Activated effector memory CD4-positive, alpha-beta T cell treated with anti-CD3 and anti-CD28 coated beads, Interleukin-2, amount 50 U/mL, for 16 hours (primary cell): ENCODE results near the gene MCC.
"Not testable (repeated sequence)": the region's sequence is repeated elsewhere in the genome, so short reads cannot be mapped to it uniquely, and the experiment has no call there.

Experiments used
- DNase-seq: peaks from one replicate; pipeline ENCODE4 v3.0.0-alpha.2; 2020

Gene MCC

DNA sequence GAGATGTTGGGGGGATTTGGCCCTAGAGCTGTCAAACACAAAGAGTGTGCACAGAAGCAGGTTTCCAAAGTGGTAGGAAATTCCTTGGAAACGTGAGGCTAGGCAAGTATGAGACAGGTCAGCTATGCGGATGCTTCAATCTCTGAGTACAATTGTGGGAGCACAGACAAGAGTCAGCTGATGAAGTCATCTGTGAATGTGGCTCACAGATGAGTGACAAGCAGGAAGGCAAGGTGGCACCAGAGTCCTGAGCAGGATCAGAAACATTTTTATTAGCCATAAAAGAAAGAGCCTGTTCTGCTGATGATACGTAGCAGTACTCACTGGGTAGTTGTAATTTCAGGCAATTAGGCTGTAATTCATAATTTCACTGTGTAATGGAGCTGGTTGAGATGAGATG is 394.7 kb downstream of the MCC start:
- DNase-seq = no peak

DNA sequence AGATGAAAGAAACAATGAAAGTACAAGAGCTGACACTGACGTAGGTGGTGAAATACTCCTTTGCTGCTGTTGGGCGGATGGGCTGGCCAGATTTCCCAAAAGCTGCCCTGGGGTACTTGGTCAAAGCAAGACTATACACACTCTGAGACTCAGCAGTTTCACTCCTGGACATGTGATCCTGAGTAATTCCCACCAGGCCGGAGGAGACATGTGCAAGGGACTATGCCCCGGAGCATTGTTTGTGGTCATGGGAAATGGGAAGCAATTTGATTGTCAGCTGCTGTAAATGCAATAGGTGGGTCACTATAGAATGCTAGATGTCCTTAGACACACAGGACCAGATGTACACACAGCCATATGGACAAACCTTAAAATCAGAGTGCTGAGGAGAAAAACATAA is 395.6 kb downstream of the MCC start:
- no peak for DNase-seq

GRCh38 chr5:113091622-113092021 is 396.6 kb downstream of the MCC start:
- no peak for DNase-seq

GRCh38 chr5:113090336-113091106 is 397.7 kb downstream of the MCC start:
- DNase-seq = no peak

GRCh38 chr5:113089653-113090335 is 398.5 kb downstream of the MCC start:
- no peak for DNase-seq

DNA sequence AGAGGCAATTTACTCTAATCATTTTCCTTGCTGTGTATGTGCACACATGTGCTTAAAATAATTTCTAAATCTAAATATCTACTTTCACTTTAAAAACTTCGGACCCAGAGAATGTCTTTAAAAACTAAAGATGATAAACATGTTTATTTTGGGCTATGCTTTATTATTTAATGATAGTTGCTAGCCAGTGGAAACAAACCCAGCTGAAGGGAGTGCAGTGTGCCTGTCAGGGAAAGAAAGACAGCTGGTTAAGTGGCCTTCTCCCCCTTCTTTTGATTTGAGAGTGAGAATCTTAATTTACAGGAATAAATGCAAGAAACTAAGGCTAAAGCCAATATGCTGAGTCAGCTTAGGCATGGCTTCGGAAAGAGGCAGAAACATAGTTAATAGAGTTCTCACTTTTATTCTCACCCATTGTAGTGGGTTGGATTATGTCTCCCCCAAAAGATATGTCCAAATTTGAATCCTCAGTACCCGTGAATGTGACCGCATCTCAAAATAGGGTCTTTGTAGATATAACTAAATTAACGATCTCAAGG is 400.2 kb downstream of the MCC start:
- DNase-seq = no peak

DNA sequence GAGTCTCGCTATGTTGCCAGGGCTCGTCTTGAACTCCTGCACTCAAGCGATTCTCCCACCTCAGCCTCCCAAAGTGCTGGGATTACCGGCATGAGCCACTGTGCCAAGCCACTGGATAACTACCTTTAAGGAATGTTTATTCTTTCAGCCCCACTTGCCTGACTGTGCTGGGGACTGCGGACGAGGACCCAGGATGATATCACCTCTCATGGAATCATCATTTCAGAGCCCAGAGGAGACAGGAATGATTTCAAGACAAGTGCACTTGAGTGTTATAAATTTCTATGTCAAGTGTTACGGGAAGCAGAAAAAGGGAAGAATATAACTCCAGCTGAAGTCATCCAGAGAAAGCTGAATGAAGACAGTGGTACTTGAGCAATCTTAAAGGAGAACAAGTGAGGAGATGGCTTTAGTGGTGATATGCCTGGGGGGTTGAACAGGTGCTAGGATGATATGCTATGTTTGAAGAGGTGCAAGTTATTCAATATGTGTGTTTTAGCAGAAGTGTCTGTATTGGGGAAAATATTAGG is 402.3 kb downstream of the MCC start:
- DNase-seq = no peak

DNA sequence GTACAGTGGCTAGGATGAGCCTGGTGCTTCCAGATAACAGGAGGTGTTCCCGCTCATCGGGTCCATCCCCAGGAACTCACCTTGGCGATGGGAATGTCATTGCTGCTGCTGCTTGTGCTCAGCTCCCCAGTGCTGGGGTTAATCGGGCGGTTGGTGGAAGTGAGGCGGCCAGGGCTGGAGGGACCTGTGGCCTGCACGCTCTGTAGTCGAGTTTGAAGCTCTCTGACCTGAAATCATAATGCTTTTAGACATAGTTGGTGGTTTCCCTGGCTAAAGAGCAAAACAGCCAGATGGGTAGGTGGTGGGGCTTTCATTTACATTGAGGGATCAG is 403.2 kb downstream of the MCC start:
- no peak for DNase-seq

DNA sequence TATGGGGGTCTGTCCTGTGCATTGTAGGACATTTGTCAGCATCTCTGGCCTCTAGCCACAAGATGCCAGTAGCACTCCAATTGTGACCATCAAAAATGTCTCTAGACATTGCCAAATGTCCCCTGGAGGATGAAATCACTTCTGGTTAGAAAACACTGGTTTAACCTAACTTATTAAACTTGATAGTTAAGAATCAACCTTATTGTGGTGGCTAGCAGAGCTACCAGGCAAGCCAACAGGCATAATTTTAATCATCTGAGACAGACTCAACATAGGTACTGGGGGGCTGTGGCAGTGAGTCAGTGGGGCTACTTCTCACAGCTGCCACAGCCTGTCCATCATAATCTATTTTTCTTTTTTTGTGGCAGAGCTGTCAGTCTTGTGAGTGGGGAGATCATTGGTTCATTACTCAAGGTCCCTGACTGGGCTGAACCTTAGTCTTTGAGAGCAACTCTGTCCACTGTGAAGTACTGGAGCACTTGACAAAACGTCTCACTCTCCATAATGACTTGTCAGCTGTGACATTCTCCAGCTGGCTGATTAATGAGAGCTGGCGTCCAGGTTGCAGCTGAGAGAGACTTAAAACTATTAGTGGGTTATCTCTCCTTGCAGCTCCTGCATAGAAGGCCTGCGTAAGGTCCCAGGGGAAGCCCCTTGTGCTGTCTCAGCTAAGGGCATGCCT is 403.7 kb downstream of the MCC start:
- no peak for DNase-seq

DNA sequence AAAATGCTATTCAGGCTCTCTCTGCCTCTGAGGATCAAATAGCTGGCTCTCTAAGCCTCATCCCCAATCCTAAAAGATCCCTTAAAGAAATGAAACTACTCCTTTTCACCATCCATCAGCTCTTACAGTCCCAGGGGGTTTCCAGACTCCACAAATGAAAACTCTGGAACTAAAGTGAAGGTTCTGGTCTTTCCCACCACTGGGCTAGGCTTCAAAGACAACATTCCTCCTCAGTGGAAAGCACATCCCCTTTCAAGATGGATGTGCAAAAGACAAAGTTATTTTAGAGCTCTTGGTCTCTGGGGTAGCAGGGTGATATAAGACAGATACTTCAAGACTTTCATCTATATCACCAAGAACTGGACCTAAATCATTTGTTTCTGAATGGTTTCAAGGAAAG is 404.8 kb downstream of the MCC start:
- DNase-seq = no peak

DNA sequence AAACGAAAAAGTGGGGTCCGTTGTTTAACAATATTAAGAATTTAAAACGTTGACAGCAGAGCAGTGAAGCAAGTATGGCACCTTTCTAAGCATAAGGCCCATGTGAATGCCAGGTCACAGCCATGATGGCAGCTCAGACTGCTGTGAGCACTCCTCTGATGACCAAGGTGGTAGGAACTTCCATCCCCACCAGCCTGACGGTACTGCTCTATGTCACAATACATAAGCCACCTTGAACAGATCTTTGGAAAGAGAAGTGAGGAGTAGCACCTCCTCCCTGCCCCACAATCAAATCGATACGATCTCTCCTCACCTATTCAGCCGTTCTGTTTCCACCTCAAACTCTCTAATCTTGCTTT is 405.7 kb downstream of the MCC start:
- no peak for DNase-seq

GRCh38 chr5:113081881-113082546 is 406.2 kb downstream of the MCC start:
- no peak for DNase-seq

DNA sequence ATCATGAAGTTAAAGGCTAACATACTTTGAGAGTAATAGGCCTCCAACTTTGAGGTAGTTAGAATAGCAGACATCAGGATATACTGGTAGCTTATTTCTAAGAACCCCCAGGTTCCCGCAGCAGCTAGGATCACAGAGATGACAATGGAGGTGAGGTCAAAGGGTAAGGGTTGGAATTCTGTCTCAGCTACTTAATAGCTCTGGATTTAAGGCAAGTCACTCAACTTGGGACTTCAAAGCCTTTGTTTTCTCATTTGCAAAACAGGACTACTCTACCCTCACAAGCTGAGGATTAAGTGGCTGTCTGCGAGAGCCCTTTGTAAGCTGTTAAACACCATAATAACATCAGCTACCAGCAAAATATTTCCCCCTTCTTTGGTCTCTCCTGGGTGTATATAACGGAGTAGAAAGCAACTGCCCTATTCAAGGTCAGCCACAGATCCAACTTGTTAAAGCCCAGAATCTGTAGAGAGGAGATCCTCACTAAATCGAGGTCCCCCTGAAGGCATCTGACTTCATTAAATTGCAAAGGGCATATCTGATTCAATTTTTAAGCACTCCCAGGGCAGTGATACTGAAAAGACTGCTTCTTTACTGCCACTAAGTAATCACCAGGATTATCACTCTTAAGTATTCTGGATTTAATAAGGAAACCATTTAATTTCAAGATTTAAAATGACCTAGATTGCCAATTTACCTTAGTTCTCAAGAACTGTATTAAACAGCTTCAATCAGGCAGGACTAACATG is 407.0 kb downstream of the MCC start:
- no peak for DNase-seq

DNA sequence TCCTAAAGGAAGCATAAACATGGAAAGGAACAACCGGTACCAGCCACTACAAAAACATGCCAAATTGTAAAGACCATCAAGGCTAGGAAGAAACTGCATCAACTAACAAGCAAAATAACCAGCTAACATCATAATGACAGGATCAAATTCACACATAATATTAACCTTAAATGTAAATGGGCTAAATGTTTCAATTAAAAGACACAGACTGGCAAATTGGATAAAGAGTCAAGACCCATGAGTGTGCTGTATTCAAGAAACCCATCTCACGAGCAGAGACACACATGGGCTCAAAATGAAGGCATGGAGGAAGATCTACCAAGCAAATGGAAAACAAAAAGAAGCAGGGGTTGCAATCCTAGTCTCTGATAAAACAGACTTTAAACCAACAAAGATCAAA is 411.6 kb downstream of the MCC start:
- DNase-seq = not testable (repeated sequence)

DNA sequence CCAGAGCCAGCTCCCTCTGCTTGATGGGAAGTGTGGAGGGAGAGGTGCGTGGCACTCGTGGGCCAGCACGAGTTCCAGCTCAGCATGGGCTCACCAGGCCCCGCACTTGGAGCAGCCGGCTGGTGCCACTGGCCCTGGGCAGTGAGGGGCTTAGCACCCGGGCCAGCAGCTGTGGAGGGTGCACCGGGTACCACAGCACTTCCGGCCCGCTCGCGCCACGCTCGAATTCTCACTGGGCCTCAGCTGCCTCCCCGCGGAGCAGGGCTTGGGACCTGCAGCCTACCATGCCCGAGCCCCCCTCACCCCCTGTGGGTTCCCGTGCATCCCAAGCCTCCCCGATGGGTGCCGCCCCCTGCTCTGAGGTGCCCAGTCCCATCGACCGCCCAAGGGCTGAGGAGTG is 413.2 kb downstream of the MCC start:
- no peak for DNase-seq

- not testable (repeated sequence) for DNase-seq
Observed at GRCh38 chr5:113073629-113074034, 414.6 kb downstream of the MCC start.

- no peak for DNase-seq
Observed at GRCh38 chr5:113071401-113071800, 416.9 kb downstream of the MCC start.

GRCh38 chr5:113070901-113071300 is 417.4 kb downstream of the MCC start:
- no peak for DNase-seq

- DNase-seq = no peak
Observed at GRCh38 chr5:113068559-113068958, 419.7 kb downstream of the MCC start.

DNA sequence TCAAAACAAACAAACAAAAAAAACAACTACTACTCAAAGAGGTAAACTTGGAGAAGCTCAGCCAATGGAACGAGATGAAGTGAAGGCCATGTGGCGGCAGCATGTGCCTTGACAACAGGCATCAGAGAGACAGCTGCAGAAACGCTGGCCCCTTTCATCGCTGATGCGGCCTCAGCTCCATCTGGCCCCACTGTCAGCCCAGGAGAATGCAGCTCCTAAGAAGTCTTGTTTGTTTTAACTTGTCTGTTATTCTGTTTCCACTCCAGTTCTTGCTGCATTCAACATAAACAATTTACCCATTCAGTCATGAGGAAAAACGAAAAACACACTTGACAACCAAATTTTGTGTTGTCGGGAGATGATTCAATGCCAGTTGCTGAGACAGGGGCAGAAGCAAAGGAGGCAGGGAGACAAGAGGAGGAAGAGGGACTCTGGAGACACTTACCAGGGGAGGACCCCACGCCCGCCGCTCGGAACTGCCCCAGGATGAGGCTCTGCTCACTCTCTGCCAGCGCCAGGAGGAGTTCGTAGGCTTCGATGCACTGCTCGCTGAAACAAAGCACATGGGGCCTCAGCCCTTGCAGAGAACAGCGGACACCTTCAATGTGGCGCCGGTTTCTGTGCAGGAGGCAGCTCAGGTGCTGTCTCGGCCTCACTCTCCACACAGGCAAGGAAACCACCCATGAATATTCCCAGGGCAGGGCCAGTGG is 420.5 kb downstream of the MCC start:
- DNase-seq = no peak

DNA sequence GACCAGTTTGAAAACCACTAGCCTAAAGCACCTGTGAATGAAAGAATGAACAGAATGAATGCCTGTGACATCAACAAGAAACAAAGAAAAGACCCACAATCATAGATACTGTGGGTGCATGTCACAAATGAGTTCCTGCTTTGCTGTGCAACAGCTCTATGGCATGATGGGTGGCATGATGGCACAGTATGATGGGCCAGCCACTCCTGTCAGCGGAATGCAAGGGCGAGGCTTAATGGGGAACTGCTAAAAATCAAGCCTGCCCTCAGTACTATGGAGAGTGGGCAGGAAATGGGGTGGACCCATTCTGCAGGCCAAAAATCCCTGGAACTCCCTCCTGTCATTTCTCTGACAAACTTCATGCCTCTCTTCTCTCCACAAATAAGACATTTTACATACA is 422.6 kb downstream of the MCC start:
- DNase-seq = no peak

GRCh38 chr5:113064806-113065205 is 423.4 kb downstream of the MCC start:
- DNase-seq = no peak
